Liver (tissue), 9 donors: ENCODE data around the gene CHAF1B. TPM values are rescaled to one million over a fixed set of nuclear protein-coding genes. Genes with fewer than 3 reads are reported as not detected.

Source experiments
- DNase-seq: peaks from one replicate; pipeline ENCODE4 v3.0.0-alpha.2; 2017; ENCODE audit warnings: low spot score
- H3K27ac ChIP-seq, 2 donors: one replicate each; pipeline ENCODE4 v1.7.0; 2013; ENCODE audit warnings: inconsistent platforms in 2 of 2, low read length in 2 of 2, control low read depth in 1 of 2, low read depth in 1 of 2, mild to moderate bottlenecking in 1 of 2
- H3K27me3 ChIP-seq, 4 donors: one replicate each; pipeline versions ENCODE4 v1.6.1 to v1.7.0; 2013; ENCODE audit warnings: low read length in 3 of 4, inconsistent platforms in 1 of 4, mild to moderate bottlenecking in 1 of 4, moderate library complexity in 1 of 4; ENCODE audit not compliant: control insufficient read depth in 4 of 4, insufficient read depth in 4 of 4
- H3K36me3 ChIP-seq, 4 donors: one replicate each; pipeline versions ENCODE4 v1.6.1 to v1.7.0; 2013; ENCODE audit warnings: low read length in 3 of 4, mild to moderate bottlenecking in 3 of 4, low read depth in 1 of 4, moderate library complexity in 1 of 4; ENCODE audit not compliant: control insufficient read depth in 4 of 4, insufficient read depth in 3 of 4
- H3K4me1 ChIP-seq, 4 donors: one replicate each; pipeline versions ENCODE4 v1.6.1 to v1.7.0; 2013; ENCODE audit warnings: low read length in 3 of 4, mild to moderate bottlenecking in 3 of 4, moderate library complexity in 1 of 4; ENCODE audit not compliant: control insufficient read depth in 4 of 4, insufficient read depth in 4 of 4
- H3K4me3 ChIP-seq, 3 donors: one replicate each; pipeline versions ENCODE4 v1.6.1 to v1.7.0; 2013; ENCODE audit warnings: low read length in 3 of 3, control low read depth in 1 of 3, low read depth in 1 of 3, mild to moderate bottlenecking in 1 of 3
- H3K9ac ChIP-seq, 2 donors: one replicate each; pipeline ENCODE4 v1.7.0; 2013; ENCODE audit warnings: low read length in 2 of 2, mild to moderate bottlenecking in 2 of 2, moderate library complexity in 2 of 2, control low read depth in 1 of 2, low read depth in 1 of 2
- H3K9me3 ChIP-seq, 4 donors: one replicate each; pipeline versions ENCODE4 v1.6.1 to v1.7.0; 2013; ENCODE audit warnings: low read length in 3 of 4; ENCODE audit not compliant: control insufficient read depth in 4 of 4
- ATF3 ChIP-seq: IDR thresholded peaks from 2 replicates; pipeline ENCODE4 v1.6.1; 2016; ENCODE audit warnings: antibody characterized with exemption
- CTCF ChIP-seq: fragments of 150-350 bp; IDR thresholded peaks from 2 replicates; pipeline ENCODE4 v1.5.1; 2017; ENCODE audit warnings: improper control_type of control experiment, low read depth, low read length; ENCODE audit not compliant: missing input control
- EGR1 ChIP-seq, 2 donors: IDR thresholded peaks; 2 replicates each; pipeline ENCODE4 v1.6.1; 2016 to 2018; ENCODE audit warnings: antibody characterized with exemption in 2 of 2, low read depth in 2 of 2
- FOXA1 ChIP-seq: IDR thresholded peaks from 2 replicates; pipeline ENCODE4 v1.6.1; 2016; ENCODE audit warnings: antibody characterized with exemption
- FOXA2 ChIP-seq: IDR thresholded peaks from 2 replicates; pipeline ENCODE4 v1.6.1; 2016; ENCODE audit warnings: antibody characterized with exemption
- GABPA ChIP-seq, 2 donors: IDR thresholded peaks in 1 of 2; conservative IDR thresholded peaks in 1 of 2; 2 replicates each; pipeline ENCODE4 v1.6.1; 2016; ENCODE audit warnings: antibody characterized with exemption in 2 of 2, mild to moderate bottlenecking in 1 of 2, moderate library complexity in 1 of 2
- HNF4A ChIP-seq, 2 donors: conservative IDR thresholded peaks; 2 replicates each; pipeline ENCODE4 v1.6.1; 2016; ENCODE audit warnings: antibody characterized with exemption in 2 of 2, mild to moderate bottlenecking in 2 of 2
- JUND ChIP-seq, 2 donors: IDR thresholded peaks; 2 replicates each; pipeline ENCODE4 v1.6.1; 2016; ENCODE audit warnings: antibody characterized with exemption in 2 of 2
- MAX ChIP-seq: IDR thresholded peaks from 2 replicates; pipeline ENCODE4 v1.6.1; 2016; ENCODE audit warnings: antibody characterized with exemption
- NR2F2 ChIP-seq: IDR thresholded peaks from 2 replicates; pipeline ENCODE4 v1.6.1; 2016; ENCODE audit warnings: antibody characterized with exemption
- RAD21 ChIP-seq, 2 donors: IDR thresholded peaks; 2 replicates each; pipeline ENCODE4 v1.6.1; 2016; ENCODE audit warnings: antibody characterized with exemption in 2 of 2, mild to moderate bottlenecking in 2 of 2
- REST ChIP-seq: IDR thresholded peaks from 2 replicates; pipeline ENCODE4 v1.6.1; 2016; ENCODE audit warnings: antibody characterized with exemption, mild to moderate bottlenecking
- TAF1 ChIP-seq: conservative IDR thresholded peaks from 2 replicates; pipeline ENCODE4 v1.6.1; 2016; ENCODE audit warnings: antibody characterized with exemption, mild to moderate bottlenecking
- YY1 ChIP-seq: IDR thresholded peaks from 2 replicates; pipeline ENCODE4 v1.6.1; 2016; ENCODE audit warnings: antibody characterized with exemption, mild to moderate bottlenecking
- WGBS: extraction: QIAGEN DNeasy Blood & Tissue Kit; methylation state at CpG from one replicate; pipeline ENCODE4 v1.1.7; 2013; 5-methylcytosine and 5-hydroxymethylcytosine counted together
- polyA plus RNA-seq, 2 donors: library from polyadenylated mRNA; stranded (reverse) in 1 of 2; unstranded in 1 of 2; fragments of 200-250 nt in 1 of 2; fragments of >200 nt in 1 of 2; fragmentation: Nextera tagmentation in 1 of 2; extraction: Ambion mirVana in 1 of 2; gene quantifications; one replicate each; pipeline versions ENCODE4 v1.2.1 to v1.2.3, GENCODE V29; 2013 to 2015
- total RNA-seq, 2 donors: library from RNA; depleted of rRNA; stranded (reverse); fragments of >200 nt; gene quantifications; one replicate each; pipeline ENCODE4 v1.2.3, GENCODE V29; 2014
- donor health status: healthy.
- donor health status: healthy.
- donor health status: healthy.
- donor health status: healthy.
- donor health status: healthy.

The CHAF1B gene
- total and polyA plus RNA-seq, 4 donors = 0.33 to 2.7 (median 0.49) TPM

- TF ChIP-seq CTCF (no peak), ATF3 (no peak), YY1 (no peak), MAX (no peak), HNF4A (conservative IDR thresholded peaks at IDR 0.05) (no peak), NR2F2 (no peak)
These were observed 42.3 kb downstream of the CHAF1B start (continued) for GRCh38 chr21:36427502-36427901.

GRCh38 chr21:36428761-36429432 lies 43.7 kb downstream of the CHAF1B start:
- no peak overlapping the region for H3K27ac ChIP-seq

More at GRCh38 chr21:36428761-36429432, 43.7 kb downstream of the CHAF1B start:
- H3K36me3 ChIP-seq = no peaks in the 10 kb centered on the region
- H3K9me3 ChIP-seq = no peaks in the 10 kb centered on the region
- H3K9ac ChIP-seq = no peak overlapping the region
- no peaks in the 10 kb centered on the region for H3K27me3 ChIP-seq
- WGBS = 87% methylated on average over 12 of the region's 12 CpGs
- H3K4me3 ChIP-seq = no peak overlapping the region
- H3K4me1 ChIP-seq = no peaks in the 10 kb centered on the region
- TF ChIP-seq TAF1 (no peak), CTCF (no peak), REST (no peak), JUND (IDR thresholded peaks at IDR 0.05) (no peak), RAD21 (IDR thresholded peaks at IDR 0.05) (no peak), YY1 (no peak), FOXA1 (no peak), GABPA (IDR thresholded peaks at IDR 0.05 in 1 of 2, conservative IDR thresholded peaks at IDR 0.05 in 1 of 2) (no peak), MAX (no peak), FOXA2 (no peak), HNF4A (conservative IDR thresholded peaks at IDR 0.05) (no peak), EGR1 (IDR thresholded peaks at IDR 0.05; ENCODE audit: low read depth in 2 of 2) (no peak), NR2F2 (no peak)
- DNase-seq = no peak
